ENCODE measurements around the gene S100PBP. TPM values are rescaled to one million over a fixed set of nuclear protein-coding genes. Genes with fewer than 3 reads are reported as not detected.
A peak's percentile ranks its signal among the peaks of the same experiment; 100 is the strongest.

The S100PBP gene
- total and polyA plus RNA-seq, 9 of the 15 experiments (the other 6 are each of a cell fraction or from before 2014, with no cell fraction given): 22.9 to 60.2 (median 32.9) TPM

GRCh38 chr1:32817159-32817814 is at the start of gene S100PBP, which contains the start of gene YARS1 (continued):
- TF ChIP-seq JUN (IDR thresholded peaks at IDR 0.05; ENCODE audit: borderline replicate concordance, low read depth, low read length): peak; percentile 97
- 0 out of 2 replicates have a peak, but pooled peaks have one; percentile 23 for TF ChIP-seq JUN (CRISPR knock-in tag; IDR thresholded peaks at IDR 0.05; ENCODE audit: borderline replicate concordance)
- no peak for TF ChIP-seq ZNF76 (CRISPR knock-in tag; IDR thresholded peaks at IDR 0.05; ENCODE audit: borderline replicate concordance)
- peak; percentile 98 for TF ChIP-seq IRF9 (tag; IDR thresholded peaks at IDR 0.05)
- peak; percentile 82 for TF ChIP-seq POLR2H (tag; IDR thresholded peaks at IDR 0.05; ENCODE audit: low read depth)
- TF ChIP-seq TCF3 (CRISPR knock-in tag; IDR thresholded peaks at IDR 0.05): peak; percentile 52; the same call in 1 of the 2 replicates
- TF ChIP-seq TAF7 (tag; IDR thresholded peaks at IDR 0.05): peak; percentile 72; the same call in 1 of the 2 replicates
- peak; percentile 93 for TF ChIP-seq ZNF589 (CRISPR knock-in tag; IDR thresholded peaks at IDR 0.05; ENCODE audit: low read depth)
- TF ChIP-seq TFE3 (CRISPR knock-in tag; IDR thresholded peaks at IDR 0.05): peak; percentile 46; the same call in 1 of the 2 replicates
- no peak for TF ChIP-seq NCOA6 (IDR thresholded peaks at IDR 0.05)
- TF ChIP-seq CGGBP1 (CRISPR knock-in tag; IDR thresholded peaks at IDR 0.05): peak; percentile 81; the same call in 1 of the 2 replicates
- 0 out of 2 replicates have a peak, but pooled peaks have one; percentile 41 for TF ChIP-seq RBM14 (IDR thresholded peaks at IDR 0.05; ENCODE audit: borderline replicate concordance, insufficient read depth, low read depth, low read length)
- TF ChIP-seq BCOR (IDR thresholded peaks at IDR 0.05): peak; percentile 83
- no peak for TF ChIP-seq HDAC6 (IDR thresholded peaks at IDR 0.05; ENCODE audit: low read depth, low read length)
- TF ChIP-seq XRCC5 (IDR thresholded peaks at IDR 0.05; ENCODE audit: low read depth, low read length): peak; percentile 100
- TF ChIP-seq SMAD1 (IDR thresholded peaks at IDR 0.05; ENCODE audit: low read depth, low read length, partially characterized antibody): peak; percentile 83
- TF ChIP-seq RBFOX2 (IDR thresholded peaks at IDR 0.05; ENCODE audit: low read depth, low read length): peak; percentile 97
- TF ChIP-seq PHF21A (IDR thresholded peaks at IDR 0.05; ENCODE audit: borderline replicate concordance, low read depth): peak; percentile 87; the same call in 1 of the 2 replicates
- peak; percentile 100 for TF ChIP-seq MXI1 (IDR thresholded peaks at IDR 0.05; ENCODE audit: low read depth, low read length)
- TF ChIP-seq ETV6 (IDR thresholded peaks at IDR 0.05; ENCODE audit: borderline replicate concordance in 1 of 2, low read depth in 2 of 2, low read length in 1 of 2): peak in 1 of 2 experiments; percentile 61; a peak in 1 of 4 replicates
- TF ChIP-seq ETV6 (CRISPR knock-in tag; IDR thresholded peaks at IDR 0.05; ENCODE audit: borderline replicate concordance): no peak; the same call in 1 of the 2 replicates
- no peak; the same call in 1 of the 2 replicates for TF ChIP-seq ZNF232 (CRISPR knock-in tag; IDR thresholded peaks at IDR 0.05)
- peak; percentile 35; the same call in 1 of the 2 replicates for TF ChIP-seq ZNF175 (CRISPR knock-in tag; IDR thresholded peaks at IDR 0.05; ENCODE audit: low read depth)
- peak; percentile 93 for TF ChIP-seq SREBF1 (IDR thresholded peaks at IDR 0.05; ENCODE audit: borderline replicate concordance, low read depth, low read length)

Data from K562 (cell line).